HG03060 (cell line): ENCODE data around the gene GGTA1.

Source experiments
- ATAC-seq: cut with Tn5 transposase; IDR thresholded peaks from one replicate; pipeline ENCODE4 v1.9.1; 2021; ENCODE audit warnings: low read depth, moderate number of reproducible peaks; ENCODE audit not compliant: unreplicated experiment

The GGTA1 gene

DNA sequence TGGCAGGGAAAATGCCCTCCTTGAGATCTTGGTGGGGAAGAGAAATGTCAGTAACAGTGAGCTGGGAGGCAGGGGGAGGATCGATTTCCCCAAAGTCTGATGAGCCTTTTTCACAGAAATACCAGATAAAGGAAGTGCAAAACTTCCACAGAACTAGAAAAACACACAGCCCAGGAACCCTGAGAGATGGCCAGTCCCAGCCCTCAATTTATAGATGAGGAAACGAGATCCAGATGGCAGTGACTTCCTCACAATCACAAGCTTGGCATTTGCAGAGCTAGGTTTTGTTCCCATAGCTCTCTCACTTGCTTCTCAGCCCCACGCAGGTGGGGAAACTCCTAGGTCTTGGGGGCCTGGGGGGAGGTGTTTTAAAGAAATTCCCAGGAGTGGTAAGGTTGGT lies 3.8 kb upstream of the GGTA1 start:
- ATAC-seq = no peak

DNA sequence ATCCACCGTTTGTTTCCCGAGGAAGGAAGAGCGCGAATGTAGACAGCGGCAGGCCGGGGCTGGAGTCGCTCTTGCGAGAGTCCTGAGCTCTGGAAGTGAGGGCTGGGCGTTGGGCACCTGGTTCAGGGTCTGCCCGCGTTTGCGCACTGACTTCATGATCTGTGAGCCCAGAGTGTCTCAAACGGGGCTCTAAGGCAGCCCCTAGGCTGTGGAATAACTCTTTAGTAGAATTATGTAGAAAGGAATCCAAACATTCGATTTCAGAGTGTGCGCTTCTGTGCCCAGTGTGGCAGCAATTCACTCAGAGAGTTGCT lies 478 bp upstream of the GGTA1 start:
- no peak for ATAC-seq

DNA sequence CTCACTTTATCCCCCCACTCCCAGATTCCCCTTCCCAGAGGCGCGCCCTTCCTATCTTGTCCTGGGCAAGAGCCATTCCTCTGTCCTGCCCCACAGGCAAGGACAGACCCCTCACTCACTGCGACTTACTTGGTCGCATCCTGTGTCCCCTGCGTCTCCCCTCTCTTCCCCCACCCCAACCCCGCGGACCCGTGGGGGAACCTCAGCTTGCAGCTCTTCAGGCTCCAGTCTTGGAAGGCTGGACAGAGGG lies 542 bp downstream of the GGTA1 start:
- no peak for ATAC-seq

DNA sequence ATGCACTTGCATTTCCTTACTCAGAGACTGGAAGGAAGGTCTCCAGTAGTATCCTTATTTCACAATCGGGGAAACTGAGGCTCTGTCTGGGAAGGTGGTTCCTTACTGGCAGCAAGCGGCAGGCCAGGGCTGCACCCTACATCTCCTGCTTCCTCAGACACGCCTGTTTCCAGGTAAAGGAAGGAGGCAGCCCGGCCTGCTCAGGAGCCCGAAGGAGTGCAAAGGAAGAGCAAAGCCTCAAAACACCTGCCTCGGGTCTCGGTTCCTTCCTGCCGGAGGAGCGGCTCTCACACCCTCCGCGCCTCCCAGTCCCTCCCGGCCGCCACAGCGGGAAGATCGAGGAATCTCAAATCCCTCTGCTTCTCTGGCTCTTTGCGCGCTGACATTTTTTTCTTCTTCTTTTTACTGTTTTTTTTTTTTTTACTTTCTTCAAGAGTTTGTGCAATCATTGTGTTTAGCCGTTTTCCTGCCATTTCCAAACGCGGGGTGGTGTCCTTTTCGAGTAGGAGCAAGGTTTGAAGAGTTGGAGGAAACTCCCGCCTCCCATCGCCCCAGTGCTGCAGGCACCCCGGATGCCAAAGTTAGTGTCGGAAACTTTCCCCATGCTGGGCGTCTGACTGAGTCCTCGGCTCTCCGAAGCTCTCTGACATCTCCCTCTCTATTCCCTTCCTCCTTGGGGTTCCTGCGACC lies 1.0 kb downstream of the GGTA1 start:
- ATAC-seq = no peak

DNA sequence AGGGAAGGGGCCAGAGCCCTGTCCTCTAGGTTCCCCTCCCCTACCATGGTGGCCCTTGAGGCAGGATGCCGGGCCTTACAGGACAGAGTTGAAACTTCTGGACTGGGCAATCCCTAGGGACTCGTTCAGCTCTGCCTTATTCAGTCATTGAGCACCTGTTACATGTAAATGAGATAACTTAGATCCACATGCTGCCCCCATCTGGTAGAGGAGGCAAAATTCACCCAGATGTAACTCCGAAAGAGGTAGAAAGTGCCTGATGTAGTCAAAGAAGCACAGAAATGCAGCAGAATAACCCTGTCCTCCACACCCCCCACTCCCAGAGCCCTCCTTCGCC lies 1.5 kb downstream of the GGTA1 start:
- peak; percentile 57 for ATAC-seq

DNA sequence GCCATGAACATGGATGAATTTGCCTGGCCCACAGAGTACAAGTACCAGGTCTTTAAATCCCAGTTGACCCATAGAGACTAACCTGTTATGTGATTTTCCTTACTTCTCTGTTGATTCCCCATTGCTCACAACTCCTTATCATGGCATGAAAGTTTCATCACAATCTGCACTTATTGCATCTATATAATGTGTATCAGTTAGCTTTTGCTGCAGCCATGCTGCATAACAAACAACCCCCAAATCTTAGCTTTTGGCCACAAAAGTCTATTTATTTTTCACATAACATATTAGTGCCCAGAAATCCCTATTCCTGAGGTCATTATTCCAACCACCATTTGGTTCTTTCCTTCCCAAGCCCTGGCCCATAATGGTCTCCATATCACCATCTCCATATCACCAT lies 3.7 kb downstream of the GGTA1 start:
- no peak for ATAC-seq

DNA sequence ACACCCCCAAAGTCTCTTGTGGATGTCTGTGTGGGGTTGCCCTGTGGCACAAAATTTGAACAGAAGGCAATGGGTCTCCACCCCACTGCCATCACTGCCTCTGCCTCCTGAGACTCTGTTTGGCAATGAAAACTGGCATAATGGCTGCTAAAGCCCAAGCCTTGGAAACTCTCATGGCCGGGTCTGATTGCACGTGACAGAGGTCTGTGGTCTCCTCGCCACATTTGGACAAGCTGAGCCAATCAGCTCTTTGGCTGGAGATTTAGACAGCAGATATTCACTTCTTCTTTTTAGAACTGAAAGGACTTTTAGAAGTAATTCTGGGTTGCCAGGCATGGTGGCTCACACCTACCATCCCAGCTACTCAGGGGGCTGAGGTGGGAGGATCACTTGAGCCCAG lies 5.5 kb downstream of the GGTA1 start:
- ATAC-seq = no peak

DNA sequence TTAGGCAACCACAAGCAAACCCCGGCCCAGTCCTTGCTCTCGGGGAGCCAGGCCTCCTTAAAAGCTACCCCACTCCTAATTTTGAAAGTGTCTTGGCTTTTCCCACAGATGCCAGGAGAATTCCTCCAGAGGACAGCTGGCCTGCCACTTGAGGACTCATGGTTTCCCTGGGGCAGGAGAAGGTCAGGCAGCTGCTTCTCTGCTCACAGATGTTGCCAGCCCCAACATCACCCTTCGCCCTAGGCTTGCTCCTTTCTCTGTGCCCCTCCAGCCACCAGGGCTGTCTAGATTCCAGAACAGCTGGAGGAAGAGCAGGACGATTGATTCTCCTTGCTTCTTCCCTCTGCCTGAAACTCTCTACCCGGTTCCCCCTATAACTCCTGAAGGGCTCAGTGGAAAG lies 8.5 kb downstream of the GGTA1 start:
- no peak for ATAC-seq

DNA sequence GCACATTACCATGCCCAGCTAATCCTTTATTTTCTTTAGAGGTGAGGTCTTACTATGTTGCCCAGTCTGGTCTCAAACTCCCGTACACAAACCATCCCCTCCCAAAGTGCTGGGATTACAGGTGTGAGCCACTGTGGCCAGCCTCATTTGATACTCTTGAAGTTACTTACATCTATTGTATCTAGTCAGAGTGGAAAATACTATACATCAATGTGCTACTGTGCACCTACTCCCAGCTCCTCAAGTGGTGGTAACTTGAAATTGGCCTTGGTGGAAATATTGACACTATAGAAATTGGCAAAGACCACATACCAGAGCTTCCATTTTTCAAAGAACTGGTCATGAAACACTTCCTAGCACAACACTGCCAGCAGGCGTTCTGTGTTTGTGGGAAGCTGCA lies 10.3 kb downstream of the GGTA1 start:
- no peak for ATAC-seq

DNA sequence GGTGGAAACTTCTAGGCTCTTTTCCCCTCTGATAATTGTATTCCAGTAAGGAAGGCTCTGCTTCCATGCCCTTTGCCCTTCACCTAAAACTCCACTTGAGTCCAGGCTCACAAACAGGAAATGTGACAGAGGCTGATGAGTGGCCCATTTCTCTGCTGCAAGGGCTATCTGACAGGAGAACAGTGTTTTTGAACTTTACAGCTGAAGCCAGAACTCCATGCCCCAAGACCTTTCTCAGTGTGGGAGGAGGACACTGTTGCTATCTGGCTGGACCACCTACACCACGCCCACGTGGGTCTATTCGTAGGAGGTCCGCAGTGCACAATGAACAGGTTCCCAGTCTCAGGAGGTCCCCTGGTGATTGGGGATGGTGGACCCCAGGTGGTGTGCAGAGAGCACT lies 13.6 kb downstream of the GGTA1 start:
- ATAC-seq = no peak

DNA sequence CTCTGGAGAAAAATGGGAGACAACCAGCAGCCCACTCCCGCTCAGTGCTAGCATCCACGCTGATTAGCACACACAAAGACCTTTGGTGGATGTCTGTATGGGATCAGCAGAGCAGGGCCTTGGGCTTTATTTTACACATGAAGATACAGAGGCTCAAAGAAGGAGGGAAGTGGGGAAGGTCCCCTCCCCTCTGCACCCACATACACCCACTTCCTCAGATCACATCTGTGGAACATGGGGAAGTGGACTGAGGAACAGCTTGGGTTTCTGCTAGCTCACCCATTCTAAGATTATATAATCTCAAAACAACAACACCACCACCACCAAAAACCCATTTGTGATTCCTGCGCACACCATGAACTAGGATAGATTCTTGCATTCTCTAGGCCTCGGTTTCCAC lies 14.0 kb downstream of the GGTA1 start:
- no peak for ATAC-seq

DNA sequence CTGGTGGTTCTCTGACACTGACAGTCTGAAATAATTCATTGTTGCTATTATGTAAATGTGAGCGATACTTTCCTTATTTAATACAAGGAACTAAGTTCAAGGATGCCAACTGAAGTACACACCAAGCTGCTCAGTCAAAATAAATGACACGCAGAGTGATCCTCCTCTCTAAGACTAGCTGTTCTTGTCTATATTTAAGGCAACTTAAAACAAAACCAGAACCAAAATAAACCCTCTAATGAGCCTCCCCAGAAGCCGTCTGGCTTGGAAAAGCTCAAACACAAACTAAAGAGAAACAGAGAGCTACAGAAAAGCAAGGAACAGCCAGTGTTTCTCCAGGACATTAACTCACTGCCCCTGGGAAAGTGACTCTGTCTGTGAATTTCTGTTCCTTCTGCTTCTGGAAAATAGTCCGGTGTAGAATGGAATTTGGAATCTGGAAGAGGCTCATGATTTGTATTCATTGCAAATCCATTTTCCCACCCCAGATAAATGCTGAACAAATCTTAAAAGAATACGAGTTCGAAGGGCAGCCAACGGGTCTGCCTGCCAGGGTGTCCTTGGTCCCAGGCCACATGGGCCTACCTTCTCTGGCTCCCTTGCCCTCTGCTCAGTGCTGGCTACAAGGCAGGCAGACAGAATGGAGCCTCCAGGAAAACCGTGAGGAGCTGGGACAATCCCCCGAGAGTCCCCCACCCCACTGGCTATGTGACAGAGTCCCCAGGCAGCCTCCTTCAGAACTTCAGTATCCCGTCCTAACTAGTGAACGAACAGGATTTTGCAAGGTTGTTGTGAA lies 14.8 kb downstream of the GGTA1 start:
- ATAC-seq = no peak

DNA sequence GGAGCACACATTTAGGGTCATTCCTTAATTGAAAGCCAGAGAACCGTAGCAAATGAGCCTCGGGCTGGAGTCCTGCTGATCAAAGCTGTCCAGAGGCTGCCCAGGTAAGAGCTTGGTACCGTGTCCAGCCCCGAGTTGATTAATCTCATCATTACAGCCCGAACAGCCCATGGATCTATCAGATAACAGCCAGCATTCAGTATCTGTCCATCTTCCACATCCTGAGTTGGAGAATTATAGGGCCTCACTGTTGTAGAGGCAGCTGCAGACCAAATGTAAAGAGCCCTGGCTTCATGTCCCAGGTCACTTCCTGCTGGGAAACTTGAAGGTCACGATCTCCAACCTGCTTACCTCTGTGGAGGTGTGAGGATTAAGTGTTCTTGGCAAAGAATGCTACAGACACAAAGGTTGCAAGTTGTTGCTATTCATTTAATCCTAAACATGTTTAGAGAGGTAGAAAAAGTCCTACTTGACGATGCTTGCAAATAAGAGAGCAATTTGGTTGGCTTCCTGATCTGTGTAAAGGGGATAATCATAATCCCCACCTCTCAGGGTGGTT lies 16.1 kb downstream of the GGTA1 start:
- no peak for ATAC-seq

DNA sequence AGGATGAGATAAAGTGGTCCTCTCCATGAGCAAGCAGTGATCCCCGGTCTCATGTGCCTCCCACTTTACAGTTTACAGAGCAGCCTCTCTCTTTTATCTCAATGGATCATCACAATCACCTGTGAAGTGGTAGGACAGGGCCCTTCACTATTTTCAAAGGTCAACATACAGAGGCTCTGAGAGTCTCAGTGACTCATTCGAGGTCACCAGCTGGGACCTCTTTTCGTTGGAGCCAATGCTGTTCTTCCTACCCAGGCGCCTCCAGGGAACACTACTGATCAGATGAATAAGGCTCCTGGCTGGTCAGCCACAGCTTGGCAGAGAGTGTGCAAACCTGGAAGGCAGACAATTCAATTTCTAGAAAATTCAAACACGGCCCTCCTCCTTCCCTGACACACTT lies 16.6 kb downstream of the GGTA1 start:
- ATAC-seq = no peak

DNA sequence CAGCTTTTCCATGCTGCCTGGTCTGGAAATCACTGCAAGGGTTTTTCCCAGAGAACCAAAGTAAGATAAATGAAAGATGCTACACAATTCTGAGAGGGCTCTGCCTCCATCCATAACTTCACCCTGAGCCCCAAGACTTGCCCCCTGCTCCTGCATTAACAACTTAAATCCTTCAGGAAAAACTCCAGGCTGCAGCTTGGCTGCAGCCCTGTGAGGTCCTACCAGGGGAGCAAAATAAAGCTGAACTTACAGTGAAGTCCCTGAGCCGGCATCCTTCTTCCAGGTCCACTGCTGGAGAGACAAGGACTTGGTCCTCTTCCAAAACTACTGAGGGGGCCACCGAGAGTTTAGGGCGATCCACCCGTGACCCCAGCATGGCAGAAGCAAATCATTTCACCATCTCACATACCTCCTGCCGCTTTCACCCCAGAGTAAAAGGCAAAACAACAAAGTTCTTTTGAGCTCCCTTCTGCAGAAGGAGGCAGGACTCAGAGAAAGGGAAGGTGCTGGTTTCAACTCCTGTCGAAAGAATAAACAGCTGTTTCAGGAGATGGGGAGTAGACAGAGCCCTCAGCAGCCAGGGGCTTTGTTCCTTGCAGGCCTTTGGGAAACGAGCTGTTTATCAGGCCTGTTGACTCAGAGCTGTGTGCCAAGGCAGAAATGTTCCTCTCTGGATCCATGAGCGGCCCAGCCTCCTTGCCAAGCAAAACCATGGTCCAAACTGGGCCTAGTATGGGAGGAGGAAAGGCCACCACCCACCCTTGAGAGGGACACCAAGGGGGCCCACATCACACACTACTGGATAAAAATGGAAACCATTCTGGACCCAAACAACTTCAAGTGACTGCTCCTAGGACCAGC lies 20.6 kb downstream of the GGTA1 start:
- no peak for ATAC-seq

DNA sequence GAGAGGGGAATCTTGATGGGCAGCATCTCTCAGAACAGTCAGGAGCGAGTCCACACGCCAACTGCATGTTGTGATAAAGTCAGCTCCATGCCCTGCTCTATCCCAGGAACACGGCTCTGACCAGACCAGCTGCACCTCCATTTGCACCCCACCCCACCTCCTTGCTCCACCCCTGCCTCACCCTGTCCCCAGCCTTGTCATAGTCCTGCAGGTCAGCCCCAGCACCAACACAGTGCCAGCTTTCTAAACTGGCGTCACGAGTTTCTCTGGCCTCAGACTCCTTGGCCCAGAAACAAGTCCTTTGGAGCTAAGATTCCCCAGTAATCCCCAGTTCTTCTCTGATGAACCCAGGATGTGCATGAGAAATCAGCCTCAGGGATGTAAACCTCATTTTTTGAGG lies 23.5 kb downstream of the GGTA1 start:
- ATAC-seq = no peak

DNA sequence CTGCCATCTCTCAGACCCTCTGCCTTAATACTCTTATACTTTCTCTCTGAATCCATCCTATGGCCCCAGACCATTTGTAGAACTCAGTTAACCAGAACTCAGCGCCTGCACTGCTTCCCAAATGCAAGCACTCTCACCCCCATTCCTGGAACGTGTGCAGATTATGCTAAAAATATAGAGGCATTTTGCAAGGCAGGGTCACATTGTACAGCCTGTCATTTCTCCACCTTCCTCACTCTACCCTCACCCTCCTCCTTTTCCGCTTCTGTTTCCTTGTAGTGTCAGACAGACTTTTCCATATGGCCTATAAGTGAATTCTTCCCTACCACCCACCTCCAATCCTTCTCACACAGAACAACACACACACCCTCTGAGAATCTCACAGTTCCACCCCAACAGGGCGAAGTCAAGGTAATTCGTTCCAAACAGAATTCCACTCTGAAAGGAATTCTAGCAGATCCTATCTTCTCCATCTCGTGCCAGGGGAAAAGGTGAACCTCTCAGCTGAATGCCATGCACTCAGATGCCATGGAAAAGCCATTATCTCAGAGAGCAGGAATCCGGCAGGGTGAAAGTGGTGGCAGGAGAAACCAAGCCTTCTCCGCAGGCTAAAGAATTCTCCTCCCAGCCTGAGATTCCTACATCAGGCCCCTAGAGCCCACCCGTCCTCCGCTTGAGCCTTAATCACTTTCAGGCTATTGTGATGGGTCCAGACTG lies 25.3 kb downstream of the GGTA1 start:
- ATAC-seq = no peak

DNA sequence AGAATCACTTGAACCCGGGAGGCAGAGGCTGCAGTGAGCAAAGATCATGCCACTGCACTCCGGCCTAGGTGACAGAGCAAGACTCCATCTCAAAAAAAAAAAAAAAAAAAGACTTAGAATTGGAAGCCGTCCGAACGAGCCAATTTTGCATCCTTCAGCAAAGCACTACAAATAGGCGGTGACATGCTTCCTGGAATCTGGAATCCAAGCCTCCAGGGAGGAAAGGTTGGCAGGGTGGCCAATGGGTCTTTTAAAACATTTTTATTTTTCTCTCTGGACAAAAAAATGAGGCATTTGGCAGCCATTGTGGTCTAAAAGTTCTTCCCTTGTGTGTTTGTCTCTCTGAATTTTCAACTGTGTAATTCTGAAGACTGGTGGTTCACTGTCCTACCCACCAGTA lies 26.4 kb downstream of the GGTA1 start:
- ATAC-seq = no peak

DNA sequence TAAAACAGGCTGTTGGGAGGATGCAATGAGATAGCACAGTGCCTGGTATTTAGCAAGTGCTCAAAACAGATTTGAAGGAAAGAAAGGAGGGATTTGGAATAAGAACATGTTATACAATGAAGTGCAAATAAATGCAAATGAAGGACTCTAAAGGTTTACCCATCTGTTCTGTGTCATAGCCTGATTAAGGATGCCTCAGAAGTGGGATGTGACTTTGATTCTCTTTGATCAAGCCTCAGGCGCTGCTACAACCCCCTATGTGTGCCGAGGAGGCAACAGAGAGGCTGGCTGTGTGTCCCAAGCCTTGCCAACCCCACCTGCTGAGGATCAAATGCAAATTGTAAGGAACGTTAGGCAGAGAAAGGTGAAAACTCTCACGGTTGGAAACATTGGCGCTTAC lies 27.2 kb downstream of the GGTA1 start:
- no peak for ATAC-seq

DNA sequence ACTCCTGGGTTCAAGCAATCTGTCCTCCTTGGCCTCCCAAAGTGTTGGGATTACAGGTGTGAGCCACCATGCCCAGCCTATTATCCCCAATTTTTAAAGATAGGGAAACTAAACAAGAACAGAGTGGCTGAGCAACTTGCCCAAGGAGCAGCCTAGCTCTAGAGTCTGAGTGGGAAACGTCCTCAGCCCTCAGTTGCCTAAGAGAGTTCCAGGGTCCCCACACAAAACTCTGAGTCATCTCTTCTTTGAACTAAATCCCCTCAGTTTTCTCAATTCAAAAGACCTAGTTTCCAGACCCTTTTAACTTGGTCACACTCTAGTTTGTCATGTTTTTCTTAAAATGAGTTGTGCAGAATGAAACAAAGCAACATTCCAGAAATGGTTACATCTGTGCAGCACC lies 33.5 kb downstream of the GGTA1 start:
- ATAC-seq = no peak

DNA sequence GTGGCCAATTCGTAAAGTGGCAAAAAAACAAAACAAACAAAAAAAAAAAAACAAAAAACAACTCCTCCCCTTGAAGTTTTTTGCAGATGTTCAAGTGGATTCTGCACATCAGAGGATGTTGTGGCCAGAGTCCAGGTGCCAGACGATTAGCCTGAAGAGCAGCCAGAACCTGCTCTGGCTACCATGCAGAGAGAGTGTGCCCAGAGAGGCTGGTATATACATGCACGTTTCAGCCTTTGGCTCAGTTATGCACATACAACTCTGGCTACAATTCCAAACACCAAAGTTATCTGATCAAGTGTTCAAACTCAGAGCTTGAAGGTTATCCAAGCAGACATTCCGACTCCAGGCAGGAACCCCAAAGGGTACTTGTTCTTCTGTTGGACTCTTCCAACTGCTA lies 34.7 kb downstream of the GGTA1 start:
- no peak for ATAC-seq
